ENCODE measurements around the gene ECI1. TPM values are rescaled to one million over a fixed set of nuclear protein-coding genes. Genes with fewer than 3 reads are reported as not detected.

Gene ECI1
- total and polyA plus RNA-seq, 2 experiments from 2014 or later: 118 to 143 TPM

DNA sequence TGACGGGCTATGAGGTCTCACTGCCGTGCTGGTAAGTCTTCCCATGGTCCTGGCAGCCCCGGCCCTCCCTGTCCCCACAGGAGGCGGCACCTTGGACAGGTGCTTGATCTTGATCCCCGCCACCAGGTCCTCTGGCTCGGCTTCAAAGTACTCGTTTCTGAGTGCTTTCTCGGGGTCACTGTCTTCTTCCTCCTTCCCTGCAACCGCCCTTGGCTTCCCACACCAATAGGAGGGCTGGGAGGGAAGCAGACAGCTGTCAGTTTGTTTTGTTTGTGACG lies 48.5 kb upstream of the ECI1 start:
- H3K9me2 ChIP-seq (ENCODE audit: insufficient read depth): 0 out of 2 replicates have a peak, but pooled peaks cover 7% of the 10 kb centered on the region
- DNase-seq (ENCODE audit: low spot score) (no peak), ATAC-seq (peak; percentile 13; the same call in 1 of the 3 replicates)
- no peak overlapping the region for H3K27ac ChIP-seq (ENCODE audit: low read depth)
- no peaks in the 10 kb centered on the region for H3K4me1 Mint-ChIP-seq
- H3K27me3 Mint-ChIP-seq (ENCODE audit: insufficient read depth, low read depth, poor library complexity): peaks cover 17% of the 10 kb centered on the region
- no peak overlapping the region for H3K27ac Mint-ChIP-seq
- no peak overlapping the region for H3K4me2 ChIP-seq
- TF ChIP-seq POLR2AphosphoS5 (IDR thresholded peaks at IDR 0.05; ENCODE audit: low read depth) (no peak), EZH2phosphoT487 (IDR thresholded peaks at IDR 0.05; ENCODE audit: unreplicated experiment) (no peak), ZNF114 (CRISPR knock-in tag; IDR thresholded peaks at IDR 0.05) (no peak), NANOG (IDR thresholded peaks at IDR 0.05; ENCODE audit: borderline replicate concordance) (no peak), JUNB (IDR thresholded peaks at IDR 0.05; ENCODE audit: unreplicated experiment) (no peak), STAT1 (IDR thresholded peaks at IDR 0.05; ENCODE audit: unreplicated experiment) (no peak), EZH2 (IDR thresholded peaks at IDR 0.05; ENCODE audit: low read depth, unreplicated experiment) (no peak), ZNF331 (CRISPR knock-in tag; IDR thresholded peaks at IDR 0.05; ENCODE audit: low read depth) (no peak)
- no peak overlapping the region for H3K4me3 ChIP-seq
- no peaks in the 10 kb centered on the region for H3K9me3 Mint-ChIP-seq
- no peaks in the 10 kb centered on the region for H3K36me3 Mint-ChIP-seq (ENCODE audit: low read depth)
- no peaks in the 10 kb centered on the region for H3K27me3 ChIP-seq (ENCODE audit: insufficient read depth)
- H3K4me3 Mint-ChIP-seq: no peak overlapping the region
- no peaks in the 10 kb centered on the region for H3K36me3 ChIP-seq (ENCODE audit: insufficient read depth)
- no peaks in the 10 kb centered on the region for H4K20me1 ChIP-seq (replicated peaks; ENCODE audit: insufficient read depth)
- no peaks in the 10 kb centered on the region for H3F3A ChIP-seq (replicated peaks; ENCODE audit: low read depth)
- H3K79me2 ChIP-seq (replicated peaks; ENCODE audit: insufficient read depth): no peaks in the 10 kb centered on the region
- no peak overlapping the region for H2AFZ ChIP-seq
- H3K4me1 ChIP-seq (ENCODE audit: insufficient read depth): no peaks in the 10 kb centered on the region

DNA sequence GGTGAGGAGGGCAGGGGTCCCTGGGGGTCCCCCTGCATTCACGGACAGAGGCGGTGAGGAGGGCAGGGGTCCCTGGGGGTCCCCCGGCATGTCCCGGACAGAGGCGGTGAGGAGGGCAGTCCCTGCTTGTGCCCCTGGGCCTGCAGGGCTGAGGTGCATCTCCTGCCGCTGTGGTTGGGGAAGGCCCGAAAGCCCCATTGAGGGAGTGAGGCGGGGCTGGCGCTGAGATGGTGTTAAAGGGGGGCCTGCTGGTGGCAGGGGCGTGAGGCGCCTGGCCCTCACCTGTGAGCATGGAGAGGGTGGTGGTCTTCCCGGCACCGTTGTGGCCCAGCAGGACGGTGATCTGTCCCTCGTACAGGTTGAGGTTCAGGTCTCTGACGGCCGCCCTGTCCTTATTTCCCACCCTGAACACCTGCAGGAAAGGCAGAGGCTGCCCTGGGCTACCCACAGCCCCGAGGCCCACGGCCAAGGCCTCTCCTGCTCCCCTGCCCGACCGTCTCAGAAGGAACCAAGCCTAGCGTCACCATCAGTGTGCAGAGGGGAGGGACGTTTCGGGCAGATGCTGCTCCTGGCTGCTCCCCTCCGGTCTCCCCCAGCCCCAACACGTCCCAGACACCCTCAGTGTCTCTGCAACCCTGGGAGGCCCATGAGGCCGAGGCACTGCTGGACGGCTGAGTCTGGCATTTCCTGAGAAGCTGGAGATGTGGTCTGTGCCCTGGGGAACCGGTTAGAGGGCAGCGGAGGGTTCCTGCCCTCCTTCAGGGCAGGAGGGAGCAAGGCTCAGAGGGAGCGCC lies 47.9 kb upstream of the ECI1 start:
- Mint-ChIP-seq H3K36me3 (ENCODE audit: low read depth) (no peaks in the 10 kb centered on the region), H3K4me3 (no peak overlapping the region), H3K9me3 (no peaks in the 10 kb centered on the region), H3K4me1 (no peaks in the 10 kb centered on the region), H3K27ac (no peak overlapping the region), H3K27me3 (ENCODE audit: insufficient read depth, low read depth, poor library complexity) (peaks cover 17% of the 10 kb centered on the region)
- Histone ChIP-seq H3K4me3 (no peak overlapping the region), H3K36me3 (ENCODE audit: insufficient read depth) (no peaks in the 10 kb centered on the region), H3F3A (replicated peaks; ENCODE audit: low read depth) (no peaks in the 10 kb centered on the region), H3K4me2 (no peak overlapping the region), H2AFZ (no peak overlapping the region), H3K9me2 (ENCODE audit: insufficient read depth) (0 out of 2 replicates have a peak, but pooled peaks cover 7% of the 10 kb centered on the region), H3K79me2 (replicated peaks; ENCODE audit: insufficient read depth) (no peaks in the 10 kb centered on the region), H3K27ac (ENCODE audit: low read depth) (no peak overlapping the region), H4K20me1 (replicated peaks; ENCODE audit: insufficient read depth) (no peaks in the 10 kb centered on the region), H3K4me1 (ENCODE audit: insufficient read depth) (no peaks in the 10 kb centered on the region), H3K27me3 (ENCODE audit: insufficient read depth) (no peaks in the 10 kb centered on the region)
- ATAC-seq (no peak), DNase-seq (ENCODE audit: low spot score) (no peak)
- TF ChIP-seq EZH2phosphoT487 (IDR thresholded peaks at IDR 0.05; ENCODE audit: unreplicated experiment) (no peak), ZNF331 (CRISPR knock-in tag; IDR thresholded peaks at IDR 0.05; ENCODE audit: low read depth) (no peak), JUNB (IDR thresholded peaks at IDR 0.05; ENCODE audit: unreplicated experiment) (no peak), ZNF114 (CRISPR knock-in tag; IDR thresholded peaks at IDR 0.05) (no peak), STAT1 (IDR thresholded peaks at IDR 0.05; ENCODE audit: unreplicated experiment) (no peak), CREB1 (CRISPR knock-in tag; IDR thresholded peaks at IDR 0.05; ENCODE audit: low read depth) (no peak), EZH2 (IDR thresholded peaks at IDR 0.05; ENCODE audit: low read depth, unreplicated experiment) (no peak), POLR2AphosphoS5 (IDR thresholded peaks at IDR 0.05; ENCODE audit: low read depth) (no peak), NANOG (IDR thresholded peaks at IDR 0.05; ENCODE audit: borderline replicate concordance) (no peak)
- TF ChIP-seq, protein P1, sequence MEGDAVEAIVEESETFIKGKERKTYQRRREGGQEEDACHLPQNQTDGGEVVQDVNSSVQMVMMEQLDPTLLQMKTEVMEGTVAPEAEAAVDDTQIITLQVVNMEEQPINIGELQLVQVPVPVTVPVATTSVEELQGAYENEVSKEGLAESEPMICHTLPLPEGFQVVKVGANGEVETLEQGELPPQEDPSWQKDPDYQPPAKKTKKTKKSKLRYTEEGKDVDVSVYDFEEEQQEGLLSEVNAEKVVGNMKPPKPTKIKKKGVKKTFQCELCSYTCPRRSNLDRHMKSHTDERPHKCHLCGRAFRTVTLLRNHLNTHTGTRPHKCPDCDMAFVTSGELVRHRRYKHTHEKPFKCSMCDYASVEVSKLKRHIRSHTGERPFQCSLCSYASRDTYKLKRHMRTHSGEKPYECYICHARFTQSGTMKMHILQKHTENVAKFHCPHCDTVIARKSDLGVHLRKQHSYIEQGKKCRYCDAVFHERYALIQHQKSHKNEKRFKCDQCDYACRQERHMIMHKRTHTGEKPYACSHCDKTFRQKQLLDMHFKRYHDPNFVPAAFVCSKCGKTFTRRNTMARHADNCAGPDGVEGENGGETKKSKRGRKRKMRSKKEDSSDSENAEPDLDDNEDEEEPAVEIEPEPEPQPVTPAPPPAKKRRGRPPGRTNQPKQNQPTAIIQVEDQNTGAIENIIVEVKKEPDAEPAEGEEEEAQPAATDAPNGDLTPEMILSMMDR (conservative IDR thresholded peaks at IDR 0.05; ENCODE audit: low read depth in 2 of 2): no peak
- TF ChIP-seq, protein P2, sequence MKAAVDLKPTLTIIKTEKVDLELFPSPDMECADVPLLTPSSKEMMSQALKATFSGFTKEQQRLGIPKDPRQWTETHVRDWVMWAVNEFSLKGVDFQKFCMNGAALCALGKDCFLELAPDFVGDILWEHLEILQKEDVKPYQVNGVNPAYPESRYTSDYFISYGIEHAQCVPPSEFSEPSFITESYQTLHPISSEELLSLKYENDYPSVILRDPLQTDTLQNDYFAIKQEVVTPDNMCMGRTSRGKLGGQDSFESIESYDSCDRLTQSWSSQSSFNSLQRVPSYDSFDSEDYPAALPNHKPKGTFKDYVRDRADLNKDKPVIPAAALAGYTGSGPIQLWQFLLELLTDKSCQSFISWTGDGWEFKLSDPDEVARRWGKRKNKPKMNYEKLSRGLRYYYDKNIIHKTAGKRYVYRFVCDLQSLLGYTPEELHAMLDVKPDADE (IDR thresholded peaks at IDR 0.05): no peak
- TF ChIP-seq, protein P3, sequence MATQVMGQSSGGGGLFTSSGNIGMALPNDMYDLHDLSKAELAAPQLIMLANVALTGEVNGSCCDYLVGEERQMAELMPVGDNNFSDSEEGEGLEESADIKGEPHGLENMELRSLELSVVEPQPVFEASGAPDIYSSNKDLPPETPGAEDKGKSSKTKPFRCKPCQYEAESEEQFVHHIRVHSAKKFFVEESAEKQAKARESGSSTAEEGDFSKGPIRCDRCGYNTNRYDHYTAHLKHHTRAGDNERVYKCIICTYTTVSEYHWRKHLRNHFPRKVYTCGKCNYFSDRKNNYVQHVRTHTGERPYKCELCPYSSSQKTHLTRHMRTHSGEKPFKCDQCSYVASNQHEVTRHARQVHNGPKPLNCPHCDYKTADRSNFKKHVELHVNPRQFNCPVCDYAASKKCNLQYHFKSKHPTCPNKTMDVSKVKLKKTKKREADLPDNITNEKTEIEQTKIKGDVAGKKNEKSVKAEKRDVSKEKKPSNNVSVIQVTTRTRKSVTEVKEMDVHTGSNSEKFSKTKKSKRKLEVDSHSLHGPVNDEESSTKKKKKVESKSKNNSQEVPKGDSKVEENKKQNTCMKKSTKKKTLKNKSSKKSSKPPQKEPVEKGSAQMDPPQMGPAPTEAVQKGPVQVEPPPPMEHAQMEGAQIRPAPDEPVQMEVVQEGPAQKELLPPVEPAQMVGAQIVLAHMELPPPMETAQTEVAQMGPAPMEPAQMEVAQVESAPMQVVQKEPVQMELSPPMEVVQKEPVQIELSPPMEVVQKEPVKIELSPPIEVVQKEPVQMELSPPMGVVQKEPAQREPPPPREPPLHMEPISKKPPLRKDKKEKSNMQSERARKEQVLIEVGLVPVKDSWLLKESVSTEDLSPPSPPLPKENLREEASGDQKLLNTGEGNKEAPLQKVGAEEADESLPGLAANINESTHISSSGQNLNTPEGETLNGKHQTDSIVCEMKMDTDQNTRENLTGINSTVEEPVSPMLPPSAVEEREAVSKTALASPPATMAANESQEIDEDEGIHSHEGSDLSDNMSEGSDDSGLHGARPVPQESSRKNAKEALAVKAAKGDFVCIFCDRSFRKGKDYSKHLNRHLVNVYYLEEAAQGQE (IDR thresholded peaks at IDR 0.05; ENCODE audit: unreplicated experiment): no peak

All from GM23338 (cell line).